ENCODE measurements around the gene WDR88.

- TF ChIP-seq POLR2A (IDR thresholded peaks at IDR 0.05) (no peak), POLR2AphosphoS5 (IDR thresholded peaks at IDR 0.05) (no peak)
- TF ChIP-seq, protein P1, sequence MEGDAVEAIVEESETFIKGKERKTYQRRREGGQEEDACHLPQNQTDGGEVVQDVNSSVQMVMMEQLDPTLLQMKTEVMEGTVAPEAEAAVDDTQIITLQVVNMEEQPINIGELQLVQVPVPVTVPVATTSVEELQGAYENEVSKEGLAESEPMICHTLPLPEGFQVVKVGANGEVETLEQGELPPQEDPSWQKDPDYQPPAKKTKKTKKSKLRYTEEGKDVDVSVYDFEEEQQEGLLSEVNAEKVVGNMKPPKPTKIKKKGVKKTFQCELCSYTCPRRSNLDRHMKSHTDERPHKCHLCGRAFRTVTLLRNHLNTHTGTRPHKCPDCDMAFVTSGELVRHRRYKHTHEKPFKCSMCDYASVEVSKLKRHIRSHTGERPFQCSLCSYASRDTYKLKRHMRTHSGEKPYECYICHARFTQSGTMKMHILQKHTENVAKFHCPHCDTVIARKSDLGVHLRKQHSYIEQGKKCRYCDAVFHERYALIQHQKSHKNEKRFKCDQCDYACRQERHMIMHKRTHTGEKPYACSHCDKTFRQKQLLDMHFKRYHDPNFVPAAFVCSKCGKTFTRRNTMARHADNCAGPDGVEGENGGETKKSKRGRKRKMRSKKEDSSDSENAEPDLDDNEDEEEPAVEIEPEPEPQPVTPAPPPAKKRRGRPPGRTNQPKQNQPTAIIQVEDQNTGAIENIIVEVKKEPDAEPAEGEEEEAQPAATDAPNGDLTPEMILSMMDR (IDR thresholded peaks at IDR 0.05) = no peak
Observed at GRCh38 chr19:33147538-33147937, 15.6 kb downstream of the WDR88 start.

Data from suprapubic skin (tissue), 4 donors.